ENCODE results near the gene UBE2E2. TPM values are rescaled to one million over a fixed set of nuclear protein-coding genes. Genes with fewer than 3 reads are reported as not detected.

UBE2E2 gene
- total RNA-seq, 1 donor from 2014 or later, result 34.0 TPM

GRCh38 chr3:23533996-23534395, 330.9 kb downstream of the UBE2E2 start:
- no peak for DNase-seq (ENCODE audit: low read depth)

- DNase-seq (ENCODE audit: low read depth), result no peak
Observed at GRCh38 chr3:23537101-23537551, 334.0 kb downstream of the UBE2E2 start.

GRCh38 chr3:23539185-23539584, 336.1 kb downstream of the UBE2E2 start:
- no peak for DNase-seq (ENCODE audit: low read depth)

GRCh38 chr3:23540600-23540999, 337.5 kb downstream of the UBE2E2 start:
- DNase-seq (ENCODE audit: low read depth), result no peak

GRCh38 chr3:23542079-23542478, 339.0 kb downstream of the UBE2E2 start:
- DNase-seq (ENCODE audit: low read depth), result no peak

- DNase-seq (ENCODE audit: low read depth), result peak; percentile 75
Observed at GRCh38 chr3:23546181-23546580, 343.1 kb downstream of the UBE2E2 start.

GRCh38 chr3:23547905-23548650, 345.0 kb downstream of the UBE2E2 start:
- no peak for DNase-seq (ENCODE audit: low read depth)

GRCh38 chr3:23548706-23549105, 345.6 kb downstream of the UBE2E2 start:
- no peak for DNase-seq (ENCODE audit: low read depth)

- peak; percentile 12 for DNase-seq (ENCODE audit: low read depth)
Observed at GRCh38 chr3:23549148-23549910, 346.2 kb downstream of the UBE2E2 start.

- no peak for DNase-seq (ENCODE audit: low read depth)
Observed at GRCh38 chr3:23550402-23550801, 347.3 kb downstream of the UBE2E2 start.

- DNase-seq (ENCODE audit: low read depth), result peak; percentile 80
Observed at GRCh38 chr3:23552506-23552905, 349.4 kb downstream of the UBE2E2 start.

- DNase-seq (ENCODE audit: low read depth), result no peak
Observed at GRCh38 chr3:23553353-23553752, 350.2 kb downstream of the UBE2E2 start.

- DNase-seq (ENCODE audit: low read depth), result no peak
Observed at GRCh38 chr3:23565041-23565775, 362.1 kb downstream of the UBE2E2 start.

- DNase-seq (ENCODE audit: low read depth), result no peak
Observed at GRCh38 chr3:23566499-23566898, 363.4 kb downstream of the UBE2E2 start.

GRCh38 chr3:23567917-23568316, 364.8 kb downstream of the UBE2E2 start:
- peak; percentile 97 for DNase-seq (ENCODE audit: low read depth)

- DNase-seq (ENCODE audit: low read depth), result no peak
Observed at GRCh38 chr3:23573827-23574226, 370.7 kb downstream of the UBE2E2 start.

GRCh38 chr3:23574822-23575315, 371.7 kb downstream of the UBE2E2 start:
- no peak for DNase-seq (ENCODE audit: low read depth)

GRCh38 chr3:23575697-23576096, 372.6 kb downstream of the UBE2E2 start:
- DNase-seq (ENCODE audit: low read depth), result no peak

GRCh38 chr3:23576379-23576959, 373.3 kb downstream of the UBE2E2 start:
- DNase-seq (ENCODE audit: low read depth), result no peak

- no peak for DNase-seq (ENCODE audit: low read depth)
Observed at GRCh38 chr3:23580096-23580713, 377.1 kb downstream of the UBE2E2 start.

- no peak for DNase-seq (ENCODE audit: low read depth)
Observed at GRCh38 chr3:23583980-23584740, 381.0 kb downstream of the UBE2E2 start.

Data from renal cortical epithelial cell (primary cell).